AG09309 (cell line): Measurements from ENCODE around the gene SVOPL.
A peak's percentile ranks its signal among the peaks of the same experiment; 100 is the strongest.

Experiments
- DNase-seq: peaks from one replicate; pipeline ENCODE4 v3.0.0-alpha.2; 2010; ENCODE audit warnings: low read depth
- H3K4me3 ChIP-seq: 2 replicates; pipeline ENCODE4 v1.5.1; 2011; ENCODE audit warnings: mild to moderate bottlenecking, low read depth, low read length, moderate library complexity; ENCODE audit not compliant: control insufficient read depth
- CTCF ChIP-seq: IDR thresholded peaks from 2 replicates; pipeline ENCODE4 v1.5.1; 2011; ENCODE audit warnings: mild to moderate bottlenecking, low read depth, low read length, inconsistent platforms; ENCODE audit not compliant: insufficient read depth, control insufficient read depth; ENCODE audit errors: missing control alignments

Gene SVOPL

GRCh38 chr7:138575897-138576428, 125.2 kb downstream of the SVOPL start:
- no peak for TF ChIP-seq CTCF
- DNase-seq: no peak
- no peak overlapping the region for H3K4me3 ChIP-seq

GRCh38 chr7:138573741-138574140, 127.4 kb downstream of the SVOPL start:
- no peak for TF ChIP-seq CTCF
- H3K4me3 ChIP-seq: no peak overlapping the region
- no peak for DNase-seq

GRCh38 chr7:138570715-138571114, 130.4 kb downstream of the SVOPL start:
- no peak for DNase-seq
- H3K4me3 ChIP-seq: no peak overlapping the region
- no peak for TF ChIP-seq CTCF

- H3K4me3 ChIP-seq: no peak overlapping the region
- no peak for DNase-seq
- TF ChIP-seq CTCF: no peak
Observed at GRCh38 chr7:138569418-138569817, 131.7 kb downstream of the SVOPL start.

- no peak for TF ChIP-seq CTCF
- DNase-seq: no peak
- no peak overlapping the region for H3K4me3 ChIP-seq
Observed at GRCh38 chr7:138568655-138569054, 132.5 kb downstream of the SVOPL start.

- DNase-seq: peak; percentile 41
- no peak for TF ChIP-seq CTCF
- no peak overlapping the region for H3K4me3 ChIP-seq
Observed at GRCh38 chr7:138565451-138566114, 135.6 kb downstream of the SVOPL start.
